Measurements from ENCODE around the gene DHX9. TPM values are rescaled to one million over a fixed set of nuclear protein-coding genes. Genes with fewer than 3 reads are reported as not detected.

DHX9 gene
- total RNA-seq, 2 donors from 2014 or later = 44.7 to 55.5 TPM

- Histone ChIP-seq H3K27ac (no peak overlapping the region), H3K4me3 (no peak overlapping the region), H3K27me3 (no peaks in the 10 kb centered on the region), H3K36me3 (peaks cover 80% of the 10 kb centered on the region), H3K9me3 (no peaks in the 10 kb centered on the region), H3K4me1 (no peaks in the 10 kb centered on the region)
- no peak for DNase-seq (ENCODE audit: low spot score)
- TF ChIP-seq CTCF (IDR thresholded peaks at IDR 0.05) = no peak
These were observed 11.2 kb downstream of the DHX9 start for GRCh38 chr1:182850319-182850718.

- Histone ChIP-seq H3K4me3 (no peak overlapping the region), H3K27ac (no peak overlapping the region), H3K27me3 (no peaks in the 10 kb centered on the region), H3K9me3 (no peaks in the 10 kb centered on the region), H3K36me3 (peaks cover 91% of the 10 kb centered on the region), H3K4me1 (peaks cover 0 to 6% of the 10 kb centered on the region in 2 donors)
- no peak for DNase-seq (ENCODE audit: low spot score)
- no peak for TF ChIP-seq CTCF (IDR thresholded peaks at IDR 0.05)
These were observed 12.7 kb downstream of the DHX9 start for GRCh38 chr1:182851825-182852224.

- no peaks in the 10 kb centered on the region for H3K9me3 ChIP-seq
- no peak overlapping the region for H3K4me3 ChIP-seq
- H3K27me3 ChIP-seq = no peaks in the 10 kb centered on the region
- peaks cover 98% of the 10 kb centered on the region for H3K36me3 ChIP-seq
- no peak for TF ChIP-seq CTCF (IDR thresholded peaks at IDR 0.05)
- no peak overlapping the region for H3K27ac ChIP-seq
- H3K4me1 ChIP-seq = peaks cover 0 to 6% of the 10 kb centered on the region in 2 donors
- DNase-seq (ENCODE audit: low spot score) = no peak
These were observed 16.8 kb downstream of the DHX9 start for GRCh38 chr1:182855911-182856310.

GRCh38 chr1:182857212-182857611, 18.1 kb downstream of the DHX9 start:
- no peak for TF ChIP-seq CTCF (IDR thresholded peaks at IDR 0.05)
- no peak overlapping the region for H3K27ac ChIP-seq
- H3K4me1 ChIP-seq = peaks cover 0 to 6% of the 10 kb centered on the region in 2 donors
- H3K36me3 ChIP-seq = peaks cover 100% of the 10 kb centered on the region
- no peaks in the 10 kb centered on the region for H3K9me3 ChIP-seq
- H3K4me3 ChIP-seq = no peak overlapping the region
- DNase-seq (ENCODE audit: low spot score) = no peak
- no peaks in the 10 kb centered on the region for H3K27me3 ChIP-seq

- H3K4me3 ChIP-seq = no peak overlapping the region
- no peak for DNase-seq (ENCODE audit: low spot score)
- H3K36me3 ChIP-seq = peaks cover 99% of the 10 kb centered on the region
- H3K4me1 ChIP-seq = peaks cover 0 to 4% of the 10 kb centered on the region in 2 donors
- no peak for TF ChIP-seq CTCF (IDR thresholded peaks at IDR 0.05)
- H3K27me3 ChIP-seq = no peaks in the 10 kb centered on the region
- no peak overlapping the region for H3K27ac ChIP-seq
- H3K9me3 ChIP-seq = no peaks in the 10 kb centered on the region
These were observed 21.5 kb downstream of the DHX9 start for GRCh38 chr1:182860658-182861057.

GRCh38 chr1:182861994-182862393, 22.8 kb downstream of the DHX9 start:
- no peaks in the 10 kb centered on the region for H3K27me3 ChIP-seq

More at GRCh38 chr1:182861994-182862393, 22.8 kb downstream of the DHX9 start:
- Histone ChIP-seq H3K4me3 (no peak overlapping the region), H3K4me1 (no peaks in the 10 kb centered on the region), H3K36me3 (peaks cover 99% of the 10 kb centered on the region), H3K27ac (no peak overlapping the region), H3K9me3 (no peaks in the 10 kb centered on the region)
- no peak for TF ChIP-seq CTCF (IDR thresholded peaks at IDR 0.05)
- no peak for DNase-seq (ENCODE audit: low spot score)

All from right atrium auricular region (tissue), 2 donors.